ENCODE results near the gene TPPP.
"Not testable (repeated sequence)": the region's sequence is repeated elsewhere in the genome, so short reads cannot be mapped to it uniquely, and the experiment has no call there.

DNA sequence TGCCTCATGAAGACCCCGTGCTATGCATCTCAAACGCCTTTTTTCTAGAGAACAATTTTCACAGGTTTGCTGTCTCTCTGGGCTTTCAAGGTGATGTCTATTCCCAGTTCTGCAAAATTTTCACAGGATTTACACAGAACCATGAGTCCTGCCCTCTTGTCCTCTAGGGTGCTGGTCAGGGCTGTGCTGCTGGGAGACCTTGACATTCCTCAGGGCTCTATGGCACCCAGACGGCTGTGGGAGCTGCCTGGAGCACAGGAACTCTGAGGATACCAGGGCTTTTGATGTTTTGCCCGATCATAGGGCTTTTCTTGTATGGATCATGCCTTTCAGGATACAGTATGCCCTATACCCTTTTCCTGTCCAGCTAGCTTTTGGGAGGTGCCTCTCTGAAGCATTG, 22.5 kb upstream of the TPPP start:
- not testable (repeated sequence) for TF ChIP-seq JUNB (IDR thresholded peaks at IDR 0.05; ENCODE audit: unreplicated experiment); EZH2 (IDR thresholded peaks at IDR 0.05; ENCODE audit: low read depth, unreplicated experiment); POLR2AphosphoS5 (IDR thresholded peaks at IDR 0.05; ENCODE audit: low read depth); EZH2phosphoT487 (IDR thresholded peaks at IDR 0.05; ENCODE audit: unreplicated experiment); REST (IDR thresholded peaks at IDR 0.05; ENCODE audit: unreplicated experiment); CREB1 (CRISPR knock-in tag; IDR thresholded peaks at IDR 0.05; ENCODE audit: low read depth); ZNF114 (CRISPR knock-in tag; IDR thresholded peaks at IDR 0.05); ZNF462 (CRISPR knock-in tag; IDR thresholded peaks at IDR 0.05); ZNF331 (CRISPR knock-in tag; IDR thresholded peaks at IDR 0.05; ENCODE audit: low read depth)
- TF ChIP-seq, protein P1, sequence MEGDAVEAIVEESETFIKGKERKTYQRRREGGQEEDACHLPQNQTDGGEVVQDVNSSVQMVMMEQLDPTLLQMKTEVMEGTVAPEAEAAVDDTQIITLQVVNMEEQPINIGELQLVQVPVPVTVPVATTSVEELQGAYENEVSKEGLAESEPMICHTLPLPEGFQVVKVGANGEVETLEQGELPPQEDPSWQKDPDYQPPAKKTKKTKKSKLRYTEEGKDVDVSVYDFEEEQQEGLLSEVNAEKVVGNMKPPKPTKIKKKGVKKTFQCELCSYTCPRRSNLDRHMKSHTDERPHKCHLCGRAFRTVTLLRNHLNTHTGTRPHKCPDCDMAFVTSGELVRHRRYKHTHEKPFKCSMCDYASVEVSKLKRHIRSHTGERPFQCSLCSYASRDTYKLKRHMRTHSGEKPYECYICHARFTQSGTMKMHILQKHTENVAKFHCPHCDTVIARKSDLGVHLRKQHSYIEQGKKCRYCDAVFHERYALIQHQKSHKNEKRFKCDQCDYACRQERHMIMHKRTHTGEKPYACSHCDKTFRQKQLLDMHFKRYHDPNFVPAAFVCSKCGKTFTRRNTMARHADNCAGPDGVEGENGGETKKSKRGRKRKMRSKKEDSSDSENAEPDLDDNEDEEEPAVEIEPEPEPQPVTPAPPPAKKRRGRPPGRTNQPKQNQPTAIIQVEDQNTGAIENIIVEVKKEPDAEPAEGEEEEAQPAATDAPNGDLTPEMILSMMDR (conservative IDR thresholded peaks at IDR 0.05; ENCODE audit: low read depth in 2 of 2): not testable (repeated sequence)
- TF ChIP-seq, protein P2, sequence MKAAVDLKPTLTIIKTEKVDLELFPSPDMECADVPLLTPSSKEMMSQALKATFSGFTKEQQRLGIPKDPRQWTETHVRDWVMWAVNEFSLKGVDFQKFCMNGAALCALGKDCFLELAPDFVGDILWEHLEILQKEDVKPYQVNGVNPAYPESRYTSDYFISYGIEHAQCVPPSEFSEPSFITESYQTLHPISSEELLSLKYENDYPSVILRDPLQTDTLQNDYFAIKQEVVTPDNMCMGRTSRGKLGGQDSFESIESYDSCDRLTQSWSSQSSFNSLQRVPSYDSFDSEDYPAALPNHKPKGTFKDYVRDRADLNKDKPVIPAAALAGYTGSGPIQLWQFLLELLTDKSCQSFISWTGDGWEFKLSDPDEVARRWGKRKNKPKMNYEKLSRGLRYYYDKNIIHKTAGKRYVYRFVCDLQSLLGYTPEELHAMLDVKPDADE (IDR thresholded peaks at IDR 0.05): not testable (repeated sequence)

All from GM23338 (cell line).